Peyer's patch (tissue), 4 donors: ENCODE data around the gene LMAN2L.

ENCODE experiments used
- POLR2A ChIP-seq, 2 donors: fragments of 450-650 bp; IDR thresholded peaks; one replicate each; pipeline ENCODE4 v1.5.1; 2017; ENCODE audit warnings: antibody characterized with exemption in 2 of 2, mild to moderate bottlenecking in 2 of 2, moderate library complexity in 2 of 2
- TF ChIP-seq, protein P1 (sequence below), 6 experiments: fragments of 450-650 bp in 4 of 6; fragments of 200-600 bp in 2 of 6; sonication (generic) in 1 of 6; IDR thresholded peaks; one replicate each; pipeline ENCODE4 v1.5.1; 2017 to 2019; ENCODE audit warnings: antibody characterized with exemption in 6 of 6, mild to moderate bottlenecking in 3 of 6, moderate library complexity in 1 of 6

DNA sequence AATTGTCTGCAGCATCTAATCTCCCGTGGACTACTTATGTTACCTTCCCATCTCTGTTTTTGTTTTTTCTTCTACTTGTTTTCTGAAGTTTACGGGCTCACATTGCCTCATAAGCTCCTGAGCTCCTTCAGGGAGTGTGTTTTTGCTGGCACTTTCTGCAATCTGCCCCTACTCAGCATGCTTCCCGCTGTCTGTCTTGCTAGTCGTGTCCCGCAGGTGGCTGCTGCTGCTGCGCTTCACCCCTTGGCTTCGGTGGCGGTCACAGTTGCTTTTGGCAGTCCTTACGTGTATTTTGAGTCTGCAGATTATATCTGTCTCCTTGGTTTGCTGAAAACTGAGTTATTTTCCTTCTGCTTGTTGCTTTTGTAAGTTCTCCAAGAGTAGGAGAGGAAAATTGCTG lies 60.0 kb downstream of the LMAN2L start:
- TF ChIP-seq, protein P1, sequence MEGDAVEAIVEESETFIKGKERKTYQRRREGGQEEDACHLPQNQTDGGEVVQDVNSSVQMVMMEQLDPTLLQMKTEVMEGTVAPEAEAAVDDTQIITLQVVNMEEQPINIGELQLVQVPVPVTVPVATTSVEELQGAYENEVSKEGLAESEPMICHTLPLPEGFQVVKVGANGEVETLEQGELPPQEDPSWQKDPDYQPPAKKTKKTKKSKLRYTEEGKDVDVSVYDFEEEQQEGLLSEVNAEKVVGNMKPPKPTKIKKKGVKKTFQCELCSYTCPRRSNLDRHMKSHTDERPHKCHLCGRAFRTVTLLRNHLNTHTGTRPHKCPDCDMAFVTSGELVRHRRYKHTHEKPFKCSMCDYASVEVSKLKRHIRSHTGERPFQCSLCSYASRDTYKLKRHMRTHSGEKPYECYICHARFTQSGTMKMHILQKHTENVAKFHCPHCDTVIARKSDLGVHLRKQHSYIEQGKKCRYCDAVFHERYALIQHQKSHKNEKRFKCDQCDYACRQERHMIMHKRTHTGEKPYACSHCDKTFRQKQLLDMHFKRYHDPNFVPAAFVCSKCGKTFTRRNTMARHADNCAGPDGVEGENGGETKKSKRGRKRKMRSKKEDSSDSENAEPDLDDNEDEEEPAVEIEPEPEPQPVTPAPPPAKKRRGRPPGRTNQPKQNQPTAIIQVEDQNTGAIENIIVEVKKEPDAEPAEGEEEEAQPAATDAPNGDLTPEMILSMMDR (IDR thresholded peaks at IDR 0.05) = no peak
- no peak for TF ChIP-seq POLR2A (IDR thresholded peaks at IDR 0.05)
